ENCODE measurements around the gene TTYH3.

The TTYH3 gene

GRCh38 chr7:2614631-2615330 lies 17.0 kb upstream of the TTYH3 start:
- in situ Hi-C loops (cut with MboI; ENCODE audit: low sequenced_read_pairs): no loop called here

GRCh38 chr7:2616387-2617324 lies 15.1 kb upstream of the TTYH3 start:
- in situ Hi-C loops (cut with MboI; ENCODE audit: low sequenced_read_pairs): no loop called here

- in situ Hi-C loops (cut with MboI; ENCODE audit: low sequenced_read_pairs): no loop called here
Measured at GRCh38 chr7:2617325-2617905, 14.4 kb upstream of the TTYH3 start.

GRCh38 chr7:2619116-2619515 lies 12.7 kb upstream of the TTYH3 start:
- in situ Hi-C loops (cut with MboI; ENCODE audit: low sequenced_read_pairs): no loop called here

- in situ Hi-C loops (cut with MboI; ENCODE audit: low sequenced_read_pairs): no loop called here
Measured at GRCh38 chr7:2621061-2621828, 10.5 kb upstream of the TTYH3 start.

GRCh38 chr7:2621948-2622640 lies 9.7 kb upstream of the TTYH3 start:
- in situ Hi-C loops (cut with MboI; ENCODE audit: low sequenced_read_pairs): no loop called here

- in situ Hi-C loops (cut with MboI; ENCODE audit: low sequenced_read_pairs): no loop called here
Measured at GRCh38 chr7:2622869-2623697, 8.7 kb upstream of the TTYH3 start.

GRCh38 chr7:2623698-2624014 lies 8.1 kb upstream of the TTYH3 start:
- in situ Hi-C loops (cut with MboI; ENCODE audit: low sequenced_read_pairs): no loop called here

GRCh38 chr7:2624293-2624886 lies 7.4 kb upstream of the TTYH3 start:
- in situ Hi-C loops (cut with MboI; ENCODE audit: low sequenced_read_pairs): no loop called here

- in situ Hi-C loops (cut with MboI; ENCODE audit: low sequenced_read_pairs): no loop called here
Measured at GRCh38 chr7:2626498-2627117, 5.2 kb upstream of the TTYH3 start.

- in situ Hi-C loops (cut with MboI; ENCODE audit: low sequenced_read_pairs): no loop called here
Measured at GRCh38 chr7:2627258-2628129, 4.3 kb upstream of the TTYH3 start.

GRCh38 chr7:2628130-2628482 lies 3.7 kb upstream of the TTYH3 start:
- in situ Hi-C loops (cut with MboI; ENCODE audit: low sequenced_read_pairs): no loop called here

- in situ Hi-C loops (cut with MboI; ENCODE audit: low sequenced_read_pairs): no loop called here
Measured at GRCh38 chr7:2628891-2629290, 2.9 kb upstream of the TTYH3 start.

- in situ Hi-C loops (cut with MboI; ENCODE audit: low sequenced_read_pairs): no loop called here
Measured at GRCh38 chr7:2629746-2630681, 1.8 kb upstream of the TTYH3 start.

GRCh38 chr7:2632733-2633537 lies 1.1 kb downstream of the TTYH3 start:
- in situ Hi-C loops (cut with MboI; ENCODE audit: low sequenced_read_pairs): no loop called here
